HEK293 (cell line): Measurements from ENCODE around the gene MRRF.

ENCODE experiments used
- ATF2 ChIP-seq: fragments of 450-650 bp; formaldehyde crosslinking; IDR thresholded peaks from 2 replicates; pipeline ENCODE4 v1.5.1; 2016; ENCODE audit warnings: missing biosample characterization, missing genetic modification characterization, low read depth
- GLIS2 ChIP-seq: fragments of 450-650 bp; formaldehyde crosslinking; IDR thresholded peaks from 2 replicates; pipeline ENCODE4 v1.5.1; 2016; ENCODE audit warnings: missing biosample characterization, missing genetic modification characterization
- IKZF3 ChIP-seq: fragments of 450-650 bp; IDR thresholded peaks from 2 replicates; pipeline ENCODE4 v1.5.0; 2018; ENCODE audit warnings: missing biosample characterization, mild to moderate bottlenecking, missing genetic modification characterization, moderate library complexity
- INSM2 ChIP-seq: fragments of 450-650 bp; formaldehyde crosslinking; IDR thresholded peaks from 2 replicates; pipeline ENCODE4 v1.5.1; 2016; ENCODE audit warnings: missing biosample characterization, missing genetic modification characterization
- KLF8 ChIP-seq: fragments of 450-650 bp; formaldehyde crosslinking; IDR thresholded peaks from 2 replicates; pipeline ENCODE4 v1.5.1; 2016; ENCODE audit warnings: missing biosample characterization, missing genetic modification characterization
- MYNN ChIP-seq: fragments of 450-650 bp; formaldehyde crosslinking; IDR thresholded peaks from 2 replicates; pipeline ENCODE4 v1.5.1; 2016; ENCODE audit warnings: missing biosample characterization, missing genetic modification characterization, borderline replicate concordance
- OSR2 ChIP-seq: fragments of 450-650 bp; formaldehyde crosslinking; IDR thresholded peaks from 2 replicates; pipeline ENCODE4 v1.5.1; 2016; ENCODE audit warnings: missing biosample characterization, missing genetic modification characterization
- SCRT2 ChIP-seq: fragments of 450-650 bp; formaldehyde crosslinking; IDR thresholded peaks from 2 replicates; pipeline ENCODE4 v1.5.1; 2016; ENCODE audit warnings: missing biosample characterization, missing genetic modification characterization
- SP2 ChIP-seq: fragments of 450-650 bp; formaldehyde crosslinking; IDR thresholded peaks from 2 replicates; pipeline ENCODE4 v1.5.1; 2016; ENCODE audit warnings: missing biosample characterization, missing genetic modification characterization
- SP3 ChIP-seq: fragments of 450-650 bp; formaldehyde crosslinking; IDR thresholded peaks from 2 replicates; pipeline ENCODE4 v1.5.1; 2016; ENCODE audit warnings: missing biosample characterization, missing genetic modification characterization
- YY2 ChIP-seq: fragments of 450-650 bp; formaldehyde crosslinking; IDR thresholded peaks from 2 replicates; pipeline ENCODE4 v1.5.1; 2016; ENCODE audit warnings: missing biosample characterization, missing genetic modification characterization
- ZBTB17 ChIP-seq: fragments of 450-650 bp; formaldehyde crosslinking; IDR thresholded peaks from 2 replicates; pipeline ENCODE4 v1.5.1; 2016; ENCODE audit warnings: missing biosample characterization, missing genetic modification characterization
- ZBTB48 ChIP-seq: fragments of 450-650 bp; formaldehyde crosslinking; IDR thresholded peaks from 2 replicates; pipeline ENCODE4 v1.5.1; 2016; ENCODE audit warnings: missing biosample characterization, missing genetic modification characterization
- ZEB2 ChIP-seq: fragments of 450-650 bp; formaldehyde crosslinking; IDR thresholded peaks from 2 replicates; pipeline ENCODE4 v1.5.1; 2016; ENCODE audit warnings: missing biosample characterization, missing genetic modification characterization
- ZFP37 ChIP-seq: fragments of 450-650 bp; formaldehyde crosslinking; IDR thresholded peaks from 2 replicates; pipeline ENCODE4 v1.5.1; 2016; ENCODE audit warnings: missing biosample characterization, missing genetic modification characterization
- ZIC2 ChIP-seq: fragments of 450-650 bp; formaldehyde crosslinking; IDR thresholded peaks from 2 replicates; pipeline ENCODE4 v1.5.1; 2016; ENCODE audit warnings: missing biosample characterization, missing genetic modification characterization
- ZNF10 ChIP-seq: fragments of 450-650 bp; formaldehyde crosslinking; IDR thresholded peaks from 2 replicates; pipeline ENCODE4 v1.5.1; 2017; ENCODE audit warnings: missing biosample characterization, missing genetic modification characterization
- ZNF146 ChIP-seq: fragments of 450-650 bp; formaldehyde crosslinking; IDR thresholded peaks from 2 replicates; pipeline ENCODE4 v1.5.1; 2016; ENCODE audit warnings: missing biosample characterization, missing genetic modification characterization
- ZNF19 ChIP-seq: fragments of 450-650 bp; formaldehyde crosslinking; IDR thresholded peaks from 2 replicates; pipeline ENCODE4; 2016; ENCODE audit warnings: missing biosample characterization, missing genetic modification characterization, low read depth
- ZNF335 ChIP-seq: fragments of 450-650 bp; formaldehyde crosslinking; conservative IDR thresholded peaks from 2 replicates; pipeline ENCODE4 v1.5.1; 2016; ENCODE audit warnings: missing biosample characterization, missing genetic modification characterization
- ZNF341 ChIP-seq: fragments of 450-650 bp; formaldehyde crosslinking; IDR thresholded peaks from 2 replicates; pipeline ENCODE4; 2016; ENCODE audit warnings: low read depth, missing biosample characterization, missing genetic modification characterization
- ZNF530 ChIP-seq: fragments of 450-650 bp; formaldehyde crosslinking; IDR thresholded peaks from 2 replicates; pipeline ENCODE4 v1.5.1; 2016; ENCODE audit warnings: low read depth, missing biosample characterization, missing genetic modification characterization
- ZNF580 ChIP-seq: fragments of 450-650 bp; formaldehyde crosslinking; IDR thresholded peaks from 2 replicates; pipeline ENCODE4 v1.5.1; 2016; ENCODE audit warnings: missing biosample characterization, missing genetic modification characterization
- ZNF76 ChIP-seq: fragments of 450-650 bp; formaldehyde crosslinking; IDR thresholded peaks from 2 replicates; pipeline ENCODE4; 2016; ENCODE audit warnings: low read depth, missing biosample characterization, missing genetic modification characterization, borderline replicate concordance
- ZNF843 ChIP-seq: fragments of 450-650 bp; formaldehyde crosslinking; IDR thresholded peaks from 2 replicates; pipeline ENCODE4 v1.5.1; 2016; ENCODE audit warnings: missing biosample characterization, missing genetic modification characterization
- TF ChIP-seq, protein P1 (sequence below): fragments of 450-650 bp; formaldehyde crosslinking; conservative IDR thresholded peaks from 2 replicates; pipeline ENCODE4 v1.5.1; 2016; ENCODE audit warnings: low read depth, missing biosample characterization, missing genetic modification characterization
- TF ChIP-seq, protein P2 (sequence below): fragments of 450-650 bp; formaldehyde crosslinking; IDR thresholded peaks from 2 replicates; pipeline ENCODE4 v1.5.1; 2016; ENCODE audit warnings: missing biosample characterization, missing genetic modification characterization, borderline replicate concordance
- TF ChIP-seq, protein P3 (sequence below): fragments of 450-650 bp; formaldehyde crosslinking; optimal IDR thresholded peaks from 2 replicates; pipeline ENCODE3; 2016; ENCODE audit warnings: missing biosample characterization, mild to moderate bottlenecking, missing genetic modification characterization

Gene MRRF

GRCh38 chr9:122264360-122265148 lies at the start of gene MRRF, which contains the start of gene RBM18 (continued):
- TF ChIP-seq MYNN (tag by site-specific recombination) (0 out of 2 replicates have a peak, but pooled peaks have one; percentile 19), YY2 (tag by site-specific recombination) (peak; percentile 34; the same call in 1 of the 2 replicates), ZNF335 (tag by site-specific recombination) (peak; percentile 86), ZNF146 (peak; percentile 7; the same call in 1 of the 2 replicates), ZNF580 (peak; percentile 62; the same call in 1 of the 2 replicates), KLF8 (peak; percentile 38; the same call in 1 of the 2 replicates), ZNF530 (no peak), ZNF843 (0 out of 2 replicates have a peak, but pooled peaks have one; percentile 44), ZNF341 (tag by site-specific recombination) (no peak), ZNF10 (tag by site-specific recombination) (no peak), ZIC2 (peak; percentile 29; the same call in 1 of the 2 replicates), ZFP37 (tag by site-specific recombination) (peak; percentile 51; the same call in 1 of the 2 replicates), ATF2 (tag by site-specific recombination) (peak; percentile 95), SP2 (peak; percentile 80), SCRT2 (tag by site-specific recombination) (peak; percentile 91), ZBTB48 (tag by site-specific recombination) (no peak), ZNF76 (0 out of 2 replicates have a peak, but pooled peaks have one; percentile 61), ZEB2 (no peak; the same call in 1 of the 2 replicates), ZBTB17 (tag by site-specific recombination) (peak; percentile 87), OSR2 (tag by site-specific recombination) (no peak), SP3 (tag by site-specific recombination) (peak; percentile 80), GLIS2 (peak; percentile 69), INSM2 (peak; percentile 46; the same call in 1 of the 2 replicates), IKZF3 (tag by site-specific recombination) (peak; percentile 47; the same call in 1 of the 2 replicates), ZNF19 (tag by site-specific recombination) (no peak)
- TF ChIP-seq, protein P1, sequence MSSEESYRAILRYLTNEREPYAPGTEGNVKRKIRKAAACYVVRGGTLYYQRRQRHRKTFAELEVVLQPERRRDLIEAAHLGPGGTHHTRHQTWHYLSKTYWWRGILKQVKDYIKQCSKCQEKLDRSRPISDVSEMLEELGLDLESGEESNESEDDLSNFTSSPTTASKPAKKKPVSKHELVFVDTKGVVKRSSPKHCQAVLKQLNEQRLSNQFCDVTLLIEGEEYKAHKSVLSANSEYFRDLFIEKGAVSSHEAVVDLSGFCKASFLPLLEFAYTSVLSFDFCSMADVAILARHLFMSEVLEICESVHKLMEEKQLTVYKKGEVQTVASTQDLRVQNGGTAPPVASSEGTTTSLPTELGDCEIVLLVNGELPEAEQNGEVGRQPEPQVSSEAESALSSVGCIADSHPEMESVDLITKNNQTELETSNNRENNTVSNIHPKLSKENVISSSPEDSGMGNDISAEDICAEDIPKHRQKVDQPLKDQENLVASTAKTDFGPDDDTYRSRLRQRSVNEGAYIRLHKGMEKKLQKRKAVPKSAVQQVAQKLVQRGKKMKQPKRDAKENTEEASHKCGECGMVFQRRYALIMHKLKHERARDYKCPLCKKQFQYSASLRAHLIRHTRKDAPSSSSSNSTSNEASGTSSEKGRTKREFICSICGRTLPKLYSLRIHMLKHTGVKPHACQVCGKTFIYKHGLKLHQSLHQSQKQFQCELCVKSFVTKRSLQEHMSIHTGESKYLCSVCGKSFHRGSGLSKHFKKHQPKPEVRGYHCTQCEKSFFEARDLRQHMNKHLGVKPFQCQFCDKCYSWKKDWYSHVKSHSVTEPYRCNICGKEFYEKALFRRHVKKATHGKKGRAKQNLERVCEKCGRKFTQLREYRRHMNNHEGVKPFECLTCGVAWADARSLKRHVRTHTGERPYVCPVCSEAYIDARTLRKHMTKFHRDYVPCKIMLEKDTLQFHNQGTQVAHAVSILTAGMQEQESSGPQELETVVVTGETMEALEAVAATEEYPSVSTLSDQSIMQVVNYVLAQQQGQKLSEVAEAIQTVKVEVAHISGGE (tag by site-specific recombination) = peak; percentile 64
- TF ChIP-seq, protein P2, sequence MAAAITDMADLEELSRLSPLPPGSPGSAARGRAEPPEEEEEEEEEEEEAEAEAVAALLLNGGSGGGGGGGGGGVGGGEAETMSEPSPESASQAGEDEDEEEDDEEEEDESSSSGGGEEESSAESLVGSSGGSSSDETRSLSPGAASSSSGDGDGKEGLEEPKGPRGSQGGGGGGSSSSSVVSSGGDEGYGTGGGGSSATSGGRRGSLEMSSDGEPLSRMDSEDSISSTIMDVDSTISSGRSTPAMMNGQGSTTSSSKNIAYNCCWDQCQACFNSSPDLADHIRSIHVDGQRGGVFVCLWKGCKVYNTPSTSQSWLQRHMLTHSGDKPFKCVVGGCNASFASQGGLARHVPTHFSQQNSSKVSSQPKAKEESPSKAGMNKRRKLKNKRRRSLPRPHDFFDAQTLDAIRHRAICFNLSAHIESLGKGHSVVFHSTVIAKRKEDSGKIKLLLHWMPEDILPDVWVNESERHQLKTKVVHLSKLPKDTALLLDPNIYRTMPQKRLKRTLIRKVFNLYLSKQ = no peak
- TF ChIP-seq, protein P3, sequence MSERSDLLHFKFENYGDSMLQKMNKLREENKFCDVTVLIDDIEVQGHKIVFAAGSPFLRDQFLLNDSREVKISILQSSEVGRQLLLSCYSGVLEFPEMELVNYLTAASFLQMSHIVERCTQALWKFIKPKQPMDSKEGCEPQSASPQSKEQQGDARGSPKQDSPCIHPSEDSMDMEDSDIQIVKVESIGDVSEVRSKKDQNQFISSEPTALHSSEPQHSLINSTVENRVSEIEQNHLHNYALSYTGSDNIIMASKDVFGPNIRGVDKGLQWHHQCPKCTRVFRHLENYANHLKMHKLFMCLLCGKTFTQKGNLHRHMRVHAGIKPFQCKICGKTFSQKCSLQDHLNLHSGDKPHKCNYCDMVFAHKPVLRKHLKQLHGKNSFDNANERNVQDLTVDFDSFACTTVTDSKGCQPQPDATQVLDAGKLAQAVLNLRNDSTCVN (tag by site-specific recombination) = peak; percentile 61
